BJ (cell line): ENCODE results near the gene KIRREL3. TPM values are rescaled to one million over a fixed set of nuclear protein-coding genes. Genes with fewer than 3 reads are reported as not detected.

ENCODE experiments used
- CTCF ChIA-PET: fragments of 350-600 bp; formaldehyde crosslinking; extraction: SDS; loops from one replicate; lab custom pipeline; 2021; ENCODE audit warnings: antibody characterized with exemption, inconsistent platforms; lab: Yijun Ruan, JAX
- POLR2A ChIA-PET: fragments of 300-600 bp; sonication (Branson Sonifier 250); formaldehyde crosslinking; extraction: SDS; loops from one replicate; lab custom pipeline; 2021; ENCODE audit warnings: antibody characterized with exemption; lab: Charles Lee
- DNase-seq: peaks from one replicate; pipeline ENCODE4 v3.0.0-alpha.2; 2011; ENCODE audit warnings: low read depth
- H3K27me3 ChIP-seq: 2 replicates; pipeline ENCODE4 v1.6.0; 2011; ENCODE audit warnings: low read length; ENCODE audit not compliant: control insufficient read depth, insufficient read depth
- H3K36me3 ChIP-seq: 2 replicates; pipeline ENCODE4 v1.5.1; 2011; ENCODE audit warnings: low read length; ENCODE audit not compliant: control insufficient read depth, insufficient read depth
- H3K4me3 ChIP-seq: 2 replicates; pipeline ENCODE4 v1.5.1; 2011; ENCODE audit warnings: low read depth, mild to moderate bottlenecking, control low read depth, low read length
- polyA plus RNA-seq: library from polyadenylated mRNA; depleted of rRNA; stranded (reverse); fragments of >200 nt; gene quantifications from 2 replicates; pipeline ENCODE4 v1.2.3, GENCODE V29; 2011
- TF ChIP-seq, protein P1 (sequence below): IDR thresholded peaks from 2 replicates; pipeline ENCODE4 v1.5.1; 2011; ENCODE audit warnings: low read depth, mild to moderate bottlenecking, control low read depth, inconsistent platforms, low read length, moderate library complexity; ENCODE audit not compliant: insufficient read depth

Gene KIRREL3
- polyA plus RNA-seq, 1 experiment: 19.6 TPM

DNA sequence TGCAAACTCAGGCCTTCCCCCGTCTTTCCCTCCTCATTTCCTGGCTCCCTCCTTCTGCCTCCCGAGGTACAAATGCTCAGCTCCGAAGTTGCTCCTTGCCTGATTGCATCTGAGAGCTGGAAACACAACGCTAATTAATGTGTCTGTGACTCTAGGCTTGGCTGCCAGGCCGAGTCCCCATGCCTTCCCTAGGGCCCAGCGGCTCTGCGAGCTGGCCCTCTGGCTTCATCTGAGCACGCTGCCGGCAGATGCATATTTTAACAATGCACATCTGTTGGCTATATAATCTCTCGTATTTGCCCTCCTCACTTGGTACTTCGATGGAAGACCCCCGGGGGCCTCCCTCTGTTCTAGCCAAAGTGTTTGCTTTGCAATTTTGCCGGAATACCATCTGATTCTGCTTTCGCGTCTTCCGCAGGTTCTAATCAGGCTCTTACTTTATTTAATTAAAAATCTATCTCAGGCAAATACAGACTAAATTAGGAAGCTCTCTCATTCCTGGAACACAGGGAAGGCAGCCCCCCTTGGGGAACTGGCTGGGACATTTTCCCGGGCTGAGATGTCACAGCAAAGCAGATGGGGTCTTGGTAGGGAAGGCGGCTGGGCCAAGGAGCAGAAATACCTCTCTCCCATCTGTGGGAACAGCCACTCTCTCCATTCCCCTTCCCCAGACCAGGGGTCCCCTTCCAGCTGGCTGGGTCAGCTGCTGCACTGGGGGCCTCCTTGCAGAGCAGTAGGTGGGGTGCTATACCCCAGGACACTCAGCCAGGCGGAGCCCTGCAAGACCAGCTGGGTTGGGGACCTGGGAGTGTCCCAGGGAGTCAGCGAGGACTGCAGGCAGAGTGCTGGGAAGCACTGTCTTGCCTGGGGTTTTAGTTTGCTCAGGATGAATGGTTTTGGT, 482.2 kb downstream of the KIRREL3 start:
- TF ChIP-seq, protein P1, sequence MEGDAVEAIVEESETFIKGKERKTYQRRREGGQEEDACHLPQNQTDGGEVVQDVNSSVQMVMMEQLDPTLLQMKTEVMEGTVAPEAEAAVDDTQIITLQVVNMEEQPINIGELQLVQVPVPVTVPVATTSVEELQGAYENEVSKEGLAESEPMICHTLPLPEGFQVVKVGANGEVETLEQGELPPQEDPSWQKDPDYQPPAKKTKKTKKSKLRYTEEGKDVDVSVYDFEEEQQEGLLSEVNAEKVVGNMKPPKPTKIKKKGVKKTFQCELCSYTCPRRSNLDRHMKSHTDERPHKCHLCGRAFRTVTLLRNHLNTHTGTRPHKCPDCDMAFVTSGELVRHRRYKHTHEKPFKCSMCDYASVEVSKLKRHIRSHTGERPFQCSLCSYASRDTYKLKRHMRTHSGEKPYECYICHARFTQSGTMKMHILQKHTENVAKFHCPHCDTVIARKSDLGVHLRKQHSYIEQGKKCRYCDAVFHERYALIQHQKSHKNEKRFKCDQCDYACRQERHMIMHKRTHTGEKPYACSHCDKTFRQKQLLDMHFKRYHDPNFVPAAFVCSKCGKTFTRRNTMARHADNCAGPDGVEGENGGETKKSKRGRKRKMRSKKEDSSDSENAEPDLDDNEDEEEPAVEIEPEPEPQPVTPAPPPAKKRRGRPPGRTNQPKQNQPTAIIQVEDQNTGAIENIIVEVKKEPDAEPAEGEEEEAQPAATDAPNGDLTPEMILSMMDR: no peak
- ChIA-PET CTCF (interaction anchor here (1.4 to 1.5 kb wide), 2 partner anchors 37 to 52 kb away, joined by 3 read pairs; no protein-coding TSS in a partner anchor), POLR2A (no interaction called here)
- Histone ChIP-seq H3K27me3 (no peaks in the 10 kb centered on the region), H3K4me3 (no peak overlapping the region), H3K36me3 (peaks cover 5% of the 10 kb centered on the region)
- no peak for DNase-seq

DNA sequence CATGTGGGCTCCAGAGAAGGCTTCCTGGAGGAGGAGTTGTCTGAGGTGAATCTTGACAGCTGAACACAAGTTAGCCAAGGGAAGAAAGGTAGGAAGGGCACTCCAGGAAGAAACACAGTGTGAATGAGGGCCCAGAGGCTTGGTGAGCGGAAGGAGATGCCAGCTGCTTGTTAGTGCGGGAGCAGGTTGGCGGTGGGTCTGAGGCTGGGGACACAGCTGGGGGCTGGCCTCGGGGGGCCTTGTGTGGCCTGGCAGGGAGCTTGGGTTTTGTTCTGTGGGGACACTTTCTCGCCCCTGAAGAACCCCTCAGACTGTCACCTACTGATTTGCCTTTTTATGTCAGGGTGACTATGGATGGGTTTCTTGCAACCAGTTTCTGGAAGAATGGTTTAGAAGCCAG, 485.1 kb downstream of the KIRREL3 start:
- CTCF ChIA-PET: no interaction called here
- peaks cover 3% of the 10 kb centered on the region; the same call in 1 of the 2 replicates for H3K36me3 ChIP-seq
- no peak for DNase-seq
- no peaks in the 10 kb centered on the region for H3K27me3 ChIP-seq
- H3K4me3 ChIP-seq: no peak overlapping the region
- POLR2A ChIA-PET: no interaction called here
- TF ChIP-seq, protein P1: no peak

DNA sequence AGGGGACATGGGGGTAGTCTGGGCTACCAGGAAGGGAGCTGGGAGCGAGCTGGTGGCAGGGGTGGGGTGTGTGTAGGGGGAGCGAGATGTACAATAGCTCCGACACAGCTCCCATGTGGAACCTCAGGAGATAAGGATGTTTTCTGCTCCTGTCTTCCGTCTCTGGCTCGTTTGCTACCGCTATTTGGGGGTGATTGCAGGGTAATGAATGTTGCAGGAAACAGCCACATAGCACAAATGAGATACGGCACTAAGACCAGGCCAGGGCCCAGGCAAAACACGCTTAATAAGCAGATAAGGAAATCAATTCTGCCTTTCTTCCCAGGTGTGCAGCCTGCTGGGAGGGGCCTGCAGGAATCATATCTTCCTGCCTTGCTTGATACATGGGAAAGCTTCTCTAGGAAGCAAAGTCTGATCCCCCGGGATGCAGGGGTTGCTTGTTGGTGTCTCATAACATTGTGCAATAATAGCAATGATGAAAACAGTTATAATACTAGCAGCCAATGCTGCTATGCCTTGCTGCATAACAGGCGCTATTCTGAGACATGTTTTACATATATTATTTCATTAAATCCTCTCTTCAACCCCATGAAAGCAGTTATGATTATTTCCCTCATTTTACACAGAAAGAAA, 486.4 kb downstream of the KIRREL3 start:
- no peak overlapping the region for H3K4me3 ChIP-seq
- TF ChIP-seq, protein P1: no peak
- CTCF ChIA-PET: no interaction called here
- DNase-seq: no peak
- no peaks in the 10 kb centered on the region for H3K27me3 ChIP-seq
- H3K36me3 ChIP-seq: peaks cover 2% of the 10 kb centered on the region; the same call in 1 of the 2 replicates
- POLR2A ChIA-PET: no interaction called here

DNA sequence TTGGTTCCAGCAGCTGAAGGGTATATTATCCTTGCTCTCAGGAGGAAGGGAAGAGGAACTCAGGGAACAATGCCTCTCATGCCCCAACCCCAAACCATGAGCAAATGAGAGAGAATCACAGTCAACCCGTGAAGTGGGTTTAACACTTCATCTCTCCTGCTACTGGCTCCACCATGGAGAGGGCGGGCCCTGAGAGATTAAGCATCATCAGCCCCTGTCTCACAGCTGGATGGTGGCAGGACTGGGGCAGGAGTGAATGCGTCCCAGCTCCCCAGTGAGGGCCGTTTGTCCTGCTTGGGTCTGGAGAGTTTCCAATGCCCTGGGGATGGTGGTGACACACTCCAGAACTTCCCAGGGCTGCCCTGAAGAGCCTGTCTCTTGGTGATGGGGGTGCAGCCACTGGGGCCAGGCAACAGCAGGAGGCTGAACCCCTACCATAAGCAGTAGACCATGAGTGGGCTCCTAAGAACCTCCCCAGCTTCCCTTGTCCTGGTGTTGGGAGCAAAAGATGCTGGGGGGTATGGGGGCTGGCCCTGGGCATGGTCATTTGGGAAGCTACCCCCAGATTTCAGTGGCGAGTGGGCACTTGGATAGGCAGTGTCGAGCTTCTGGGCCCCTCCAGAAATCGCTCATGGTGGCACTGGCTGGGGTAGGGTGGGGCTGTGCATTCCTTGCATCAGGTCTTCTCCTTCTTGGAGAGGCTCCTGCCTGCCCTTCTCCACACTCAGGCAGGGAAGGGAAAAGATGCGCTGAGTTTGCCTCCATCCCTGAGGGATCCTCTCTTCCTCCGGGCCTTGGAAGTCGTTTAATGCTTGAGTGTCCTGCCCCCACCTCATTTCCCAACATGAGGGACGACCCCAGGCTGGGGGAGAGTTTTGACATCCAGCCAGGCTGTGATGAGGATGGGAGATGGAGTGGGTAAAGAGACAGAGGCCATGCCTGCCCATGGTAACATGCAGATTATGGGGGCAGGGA, 487.5 kb downstream of the KIRREL3 start:
- POLR2A ChIA-PET: no interaction called here
- Histone ChIP-seq H3K27me3 (no peaks in the 10 kb centered on the region), H3K36me3 (no peaks in the 10 kb centered on the region), H3K4me3 (no peak overlapping the region)
- no peak for DNase-seq
- TF ChIP-seq, protein P1: no peak
- CTCF ChIA-PET: interaction anchor here (1.2 kb wide), 1 partner anchor 11 kb away, joined by 3 read pairs; no protein-coding TSS in a partner anchor
